GM23338 (cell line): ENCODE measurements around the gene CDIPT. TPM values are rescaled to one million over a fixed set of nuclear protein-coding genes. Genes with fewer than 3 reads are reported as not detected.
A peak's percentile ranks its signal among the peaks of the same experiment; 100 is the strongest.

Experiments used
- EZH2 ChIP-seq: fragments of 200-600 bp; sonication (generic); IDR thresholded peaks from one replicate; pipeline ENCODE4 v1.8.0; 2017; ENCODE audit warnings: antibody characterized with exemption, mild to moderate bottlenecking, low read depth; ENCODE audit not compliant: unreplicated experiment
- EZH2phosphoT487 ChIP-seq: fragments of 200-600 bp; sonication (generic); IDR thresholded peaks from one replicate; pipeline ENCODE4 v1.8.1; 2018; ENCODE audit warnings: antibody characterized with exemption; ENCODE audit not compliant: unreplicated experiment
- NANOG ChIP-seq: IDR thresholded peaks from 2 replicates; pipeline ENCODE4 v1.6.1; 2016; ENCODE audit warnings: antibody characterized with exemption, borderline replicate concordance
- POLR2AphosphoS5 ChIP-seq: IDR thresholded peaks from 2 replicates; pipeline ENCODE4 v1.6.1; 2016; ENCODE audit warnings: antibody characterized with exemption, low read depth
- ZNF462 ChIP-seq: fragments of 250-450 bp; sonication (Bioruptor Pico); IDR thresholded peaks from 2 replicates; pipeline ENCODE4 v1.5.0; 2020; ENCODE audit warnings: mild to moderate bottlenecking, moderate library complexity
- polyA plus RNA-seq: library from polyadenylated mRNA; unstranded; fragments of >200 nt; fragmentation: Nextera tagmentation; extraction: Ambion mirVana; gene quantifications from 2 replicates; pipeline ENCODE4 v1.2.1, GENCODE V29; 2016
- total RNA-seq: library from RNA; depleted of rRNA; stranded (reverse); fragments of >200 nt; shearing (Covaris generic); gene quantifications from 2 replicates; pipeline ENCODE4 v1.2.3, GENCODE V29; 2014
- TF ChIP-seq, protein P1 (sequence below): IDR thresholded peaks from 2 replicates; pipeline ENCODE4 v1.6.1; 2016; ENCODE audit warnings: antibody characterized with exemption

CDIPT gene
- total and polyA plus RNA-seq, 2 experiments from 2014 or later, result 36.2 to 78.1 TPM

- TF ChIP-seq ZNF462, result no peak
- TF ChIP-seq NANOG, result no peak
- TF ChIP-seq EZH2, result no peak
- no peak for TF ChIP-seq EZH2phosphoT487
- peak; percentile 88 for TF ChIP-seq POLR2AphosphoS5
- TF ChIP-seq, protein P1, sequence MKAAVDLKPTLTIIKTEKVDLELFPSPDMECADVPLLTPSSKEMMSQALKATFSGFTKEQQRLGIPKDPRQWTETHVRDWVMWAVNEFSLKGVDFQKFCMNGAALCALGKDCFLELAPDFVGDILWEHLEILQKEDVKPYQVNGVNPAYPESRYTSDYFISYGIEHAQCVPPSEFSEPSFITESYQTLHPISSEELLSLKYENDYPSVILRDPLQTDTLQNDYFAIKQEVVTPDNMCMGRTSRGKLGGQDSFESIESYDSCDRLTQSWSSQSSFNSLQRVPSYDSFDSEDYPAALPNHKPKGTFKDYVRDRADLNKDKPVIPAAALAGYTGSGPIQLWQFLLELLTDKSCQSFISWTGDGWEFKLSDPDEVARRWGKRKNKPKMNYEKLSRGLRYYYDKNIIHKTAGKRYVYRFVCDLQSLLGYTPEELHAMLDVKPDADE, result peak; percentile 79
Observed at GRCh38 chr16:29815793-29816693, 47.0 kb downstream of the CDIPT start, which contains the start of gene PAGR1 (continued).
